ENCODE measurements around the gene KCTD4.

DNA sequence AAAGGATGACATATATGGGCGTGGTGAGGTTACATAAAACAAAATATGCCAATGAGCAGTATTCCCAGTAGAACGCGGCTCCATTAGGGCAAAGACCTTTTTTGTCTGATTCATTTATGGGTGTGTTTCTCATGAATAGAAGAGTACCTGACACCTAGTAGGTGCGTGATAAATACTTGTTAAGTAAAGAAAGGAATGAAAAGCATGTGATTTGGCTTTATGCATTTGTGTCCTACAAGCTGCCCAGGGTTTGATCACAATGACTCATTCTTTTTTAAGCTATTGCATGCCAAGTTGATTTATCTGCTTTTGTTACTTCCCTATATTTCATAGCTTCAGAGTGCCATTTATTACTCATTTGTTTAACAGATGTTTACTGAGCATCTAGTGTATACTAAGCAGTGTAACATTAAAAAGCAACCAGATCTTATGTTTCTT, 19.1 kb upstream of the KCTD4 start:
- TF ChIP-seq, protein P1, sequence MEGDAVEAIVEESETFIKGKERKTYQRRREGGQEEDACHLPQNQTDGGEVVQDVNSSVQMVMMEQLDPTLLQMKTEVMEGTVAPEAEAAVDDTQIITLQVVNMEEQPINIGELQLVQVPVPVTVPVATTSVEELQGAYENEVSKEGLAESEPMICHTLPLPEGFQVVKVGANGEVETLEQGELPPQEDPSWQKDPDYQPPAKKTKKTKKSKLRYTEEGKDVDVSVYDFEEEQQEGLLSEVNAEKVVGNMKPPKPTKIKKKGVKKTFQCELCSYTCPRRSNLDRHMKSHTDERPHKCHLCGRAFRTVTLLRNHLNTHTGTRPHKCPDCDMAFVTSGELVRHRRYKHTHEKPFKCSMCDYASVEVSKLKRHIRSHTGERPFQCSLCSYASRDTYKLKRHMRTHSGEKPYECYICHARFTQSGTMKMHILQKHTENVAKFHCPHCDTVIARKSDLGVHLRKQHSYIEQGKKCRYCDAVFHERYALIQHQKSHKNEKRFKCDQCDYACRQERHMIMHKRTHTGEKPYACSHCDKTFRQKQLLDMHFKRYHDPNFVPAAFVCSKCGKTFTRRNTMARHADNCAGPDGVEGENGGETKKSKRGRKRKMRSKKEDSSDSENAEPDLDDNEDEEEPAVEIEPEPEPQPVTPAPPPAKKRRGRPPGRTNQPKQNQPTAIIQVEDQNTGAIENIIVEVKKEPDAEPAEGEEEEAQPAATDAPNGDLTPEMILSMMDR (conservative IDR thresholded peaks at IDR 0.05): no peak
- TF ChIP-seq EZH2 (IDR thresholded peaks at IDR 0.05; ENCODE audit: low read depth): no peak

All from PC-9 (cell line).